Amniotic epithelial cell (primary cell): Measurements from ENCODE around the gene ZNF503.

Experiments used
- DNase-seq: peaks from one replicate; pipeline ENCODE4 v3.0.0-alpha.2; 2010; ENCODE audit warnings: low read depth

The ZNF503 gene

GRCh38 chr10:75406462-75407223, 5.1 kb upstream of the ZNF503 start:
- no peak for DNase-seq

- no peak for DNase-seq
These were observed 4.3 kb upstream of the ZNF503 start for GRCh38 chr10:75405598-75406461.

GRCh38 chr10:75404815-75405597, 3.4 kb upstream of the ZNF503 start:
- DNase-seq: no peak

GRCh38 chr10:75403939-75404814, 2.6 kb upstream of the ZNF503 start:
- DNase-seq: no peak

- DNase-seq: no peak
These were observed 1.8 kb upstream of the ZNF503 start for GRCh38 chr10:75403144-75403938.

GRCh38 chr10:75402486-75403143, 1.1 kb upstream of the ZNF503 start:
- DNase-seq: no peak

- peak; percentile 62 for DNase-seq
These were observed 594 bp downstream of the ZNF503 start for GRCh38 chr10:75400771-75401568.

- no peak for DNase-seq
These were observed 1.3 kb downstream of the ZNF503 start for GRCh38 chr10:75400163-75400770.

GRCh38 chr10:75399461-75400162, 2.0 kb downstream of the ZNF503 start:
- DNase-seq: peak; percentile 59

- DNase-seq: no peak
These were observed 2.7 kb downstream of the ZNF503 start for GRCh38 chr10:75398692-75399460.

- no peak for DNase-seq
These were observed 3.3 kb downstream of the ZNF503 start for GRCh38 chr10:75398200-75398691.

- DNase-seq: no peak
These were observed 3.9 kb downstream of the ZNF503 start for GRCh38 chr10:75397496-75398199.

- no peak for DNase-seq
These were observed 4.7 kb downstream of the ZNF503 start for GRCh38 chr10:75396631-75397495.

GRCh38 chr10:75395932-75396630, 5.5 kb downstream of the ZNF503 start:
- no peak for DNase-seq
